ENCODE measurements around the gene THOC5. TPM values are rescaled to one million over a fixed set of nuclear protein-coding genes. Genes with fewer than 3 reads are reported as not detected.
A peak's percentile ranks its signal among the peaks of the same experiment; 100 is the strongest.
"Not testable (repeated sequence)": the region's sequence is repeated elsewhere in the genome, so short reads cannot be mapped to it uniquely, and the experiment has no call there.

Gene THOC5
- total RNA-seq, 2 experiments from 2014 or later, result 48.7 to 57.3 TPM

DNA sequence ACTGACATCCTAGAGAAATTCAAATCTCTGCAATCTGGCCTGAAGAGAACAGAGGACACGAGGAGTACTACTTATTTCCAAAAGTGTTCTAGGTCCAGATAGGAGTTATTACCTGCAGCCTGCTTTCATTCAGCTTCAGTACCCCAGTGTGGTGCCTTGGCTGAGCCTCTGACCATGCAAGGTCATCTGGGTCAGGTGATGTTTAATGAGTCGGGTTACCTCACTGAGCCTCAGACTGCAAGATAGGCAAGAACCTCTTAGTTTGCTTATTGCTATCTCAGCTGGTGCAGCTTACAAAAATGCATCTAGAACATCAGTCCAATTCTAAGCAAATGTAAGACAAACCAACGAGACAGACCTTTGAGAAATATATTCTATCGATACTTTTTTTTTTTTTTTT is 40.4 kb upstream of the THOC5 start:
- CTCF ChIA-PET, result interaction anchor here (1.2 kb wide), 1 partner anchor 43 kb away, joined by 3 read pairs; no protein-coding TSS in a partner anchor
- Mint-ChIP-seq H3K4me3 (no peak overlapping the region), H3K27ac (no peak overlapping the region), H3K27me3 (no peaks in the 10 kb centered on the region), H3K4me1 (ENCODE audit: low read depth) (peaks cover 9% of the 10 kb centered on the region), H3K36me3 (ENCODE audit: low read depth) (no peaks in the 10 kb centered on the region), H3K9me3 (no peaks in the 10 kb centered on the region)
- POLR2A ChIA-PET, result interaction anchor here (1.0 to 2.5 kb wide), 2 partner anchors 11 to 40 kb away, joined by 3 to 8 read pairs; partner anchors contain the start of gene THOC5
- intact Hi-C loops (cut with micrococcal nuclease), result no loop called here
- ATAC-seq (no peak), DNase-seq (no peak)
- TF ChIP-seq, protein P1, sequence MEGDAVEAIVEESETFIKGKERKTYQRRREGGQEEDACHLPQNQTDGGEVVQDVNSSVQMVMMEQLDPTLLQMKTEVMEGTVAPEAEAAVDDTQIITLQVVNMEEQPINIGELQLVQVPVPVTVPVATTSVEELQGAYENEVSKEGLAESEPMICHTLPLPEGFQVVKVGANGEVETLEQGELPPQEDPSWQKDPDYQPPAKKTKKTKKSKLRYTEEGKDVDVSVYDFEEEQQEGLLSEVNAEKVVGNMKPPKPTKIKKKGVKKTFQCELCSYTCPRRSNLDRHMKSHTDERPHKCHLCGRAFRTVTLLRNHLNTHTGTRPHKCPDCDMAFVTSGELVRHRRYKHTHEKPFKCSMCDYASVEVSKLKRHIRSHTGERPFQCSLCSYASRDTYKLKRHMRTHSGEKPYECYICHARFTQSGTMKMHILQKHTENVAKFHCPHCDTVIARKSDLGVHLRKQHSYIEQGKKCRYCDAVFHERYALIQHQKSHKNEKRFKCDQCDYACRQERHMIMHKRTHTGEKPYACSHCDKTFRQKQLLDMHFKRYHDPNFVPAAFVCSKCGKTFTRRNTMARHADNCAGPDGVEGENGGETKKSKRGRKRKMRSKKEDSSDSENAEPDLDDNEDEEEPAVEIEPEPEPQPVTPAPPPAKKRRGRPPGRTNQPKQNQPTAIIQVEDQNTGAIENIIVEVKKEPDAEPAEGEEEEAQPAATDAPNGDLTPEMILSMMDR (IDR thresholded peaks at IDR 0.05), result no peak

DNA sequence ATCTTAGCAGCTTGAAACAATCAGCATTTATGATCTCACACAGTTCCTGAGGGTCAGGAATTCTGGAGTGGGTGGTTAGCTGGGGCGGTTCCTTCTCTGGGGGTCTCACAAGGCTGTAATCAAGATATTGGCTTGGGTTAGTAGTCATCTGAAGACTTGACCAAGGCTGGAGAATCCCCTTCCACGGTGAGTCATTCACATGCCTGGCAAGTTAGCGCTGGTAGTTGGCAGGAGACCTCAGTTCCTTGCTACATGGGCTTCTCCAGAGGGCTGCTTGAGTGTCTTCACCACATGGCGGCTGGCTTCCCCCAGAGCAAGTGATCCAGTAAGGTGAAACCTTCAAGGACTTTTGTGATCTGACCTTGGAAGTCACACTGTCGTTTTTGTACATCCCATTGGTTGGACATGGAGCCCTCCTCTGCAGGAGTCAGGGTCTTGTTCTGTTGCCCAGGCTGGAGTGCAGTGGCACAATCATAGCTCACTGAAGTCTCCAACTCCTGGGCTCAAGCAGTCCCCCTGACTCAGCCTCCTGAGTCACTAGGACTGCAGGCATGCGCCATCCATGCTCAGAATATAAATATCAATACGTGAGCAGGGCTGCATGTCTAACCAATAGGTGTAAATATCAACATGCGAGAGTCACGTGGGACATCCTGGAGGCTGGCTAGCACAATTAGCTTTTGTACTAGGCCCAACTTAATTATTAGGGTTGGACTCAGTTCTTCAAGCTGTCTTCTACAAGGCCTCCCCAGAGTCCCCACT is 34.6 kb upstream of the THOC5 start:
- no peaks in the 10 kb centered on the region for H3K9me3 Mint-ChIP-seq
- ChIA-PET POLR2A (interaction anchor here (0.7 to 1.0 kb wide), 2 partner anchors 33 to 34 kb away, joined by 3 read pairs; partner anchors contain the start of gene THOC5), CTCF (interaction anchor here (0.6 to 5.2 kb wide), 4 partner anchors 35 to 520 kb away, joined by 3 to 27 read pairs (median 4); no protein-coding TSS in a partner anchor)
- peaks cover 9% of the 10 kb centered on the region for H3K4me1 Mint-ChIP-seq (ENCODE audit: low read depth)
- H3K27ac Mint-ChIP-seq, result no peak overlapping the region
- H3K4me3 Mint-ChIP-seq, result no peak overlapping the region
- DNase-seq (no peak), ATAC-seq (no peak)
- no peaks in the 10 kb centered on the region for H3K36me3 Mint-ChIP-seq (ENCODE audit: low read depth)
- intact Hi-C loops (cut with micrococcal nuclease), result no loop called here
- TF ChIP-seq, protein P1 (IDR thresholded peaks at IDR 0.05), result no peak
- no peaks in the 10 kb centered on the region for H3K27me3 Mint-ChIP-seq

- peaks cover 14% of the 10 kb centered on the region for H3K4me1 Mint-ChIP-seq (ENCODE audit: low read depth)
- H3K27me3 Mint-ChIP-seq; H3K36me3 Mint-ChIP-seq (ENCODE audit: low read depth); POLR2A ChIA-PET; DNase-seq; H3K9me3 Mint-ChIP-seq; H3K27ac Mint-ChIP-seq; ATAC-seq; H3K4me3 Mint-ChIP-seq; intact Hi-C loops (cut with micrococcal nuclease): not testable (repeated sequence)
- CTCF ChIA-PET, result interaction anchor here (1.2 to 1.4 kb wide), 2 partner anchors 18 to 39 kb away, joined by 3 read pairs; no protein-coding TSS in a partner anchor
These were observed 32.7 kb upstream of the THOC5 start for GRCh38 chr22:29586193-29586705.

DNA sequence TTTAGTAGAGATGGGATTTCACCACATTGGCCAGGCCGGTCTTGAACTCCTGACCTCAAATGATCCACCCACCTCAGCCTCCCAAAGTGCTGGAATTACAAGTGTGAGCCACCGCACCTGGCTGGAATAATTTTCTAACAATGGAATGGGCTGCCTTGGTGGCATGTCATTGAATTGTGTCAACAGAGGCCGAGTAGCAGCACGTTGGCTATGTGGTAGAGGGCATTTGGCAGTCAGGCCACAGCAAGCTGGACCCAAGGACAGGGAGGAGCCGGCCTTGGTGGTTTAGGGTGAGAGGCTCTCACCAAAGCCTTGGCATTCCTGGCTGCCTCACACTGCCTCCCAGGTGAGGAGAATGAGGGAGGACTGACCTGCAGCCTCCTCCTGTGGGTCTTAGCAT is 31.4 kb upstream of the THOC5 start:
- CTCF ChIA-PET, result no interaction called here
- intact Hi-C loops (cut with micrococcal nuclease), result no loop called here

DNA sequence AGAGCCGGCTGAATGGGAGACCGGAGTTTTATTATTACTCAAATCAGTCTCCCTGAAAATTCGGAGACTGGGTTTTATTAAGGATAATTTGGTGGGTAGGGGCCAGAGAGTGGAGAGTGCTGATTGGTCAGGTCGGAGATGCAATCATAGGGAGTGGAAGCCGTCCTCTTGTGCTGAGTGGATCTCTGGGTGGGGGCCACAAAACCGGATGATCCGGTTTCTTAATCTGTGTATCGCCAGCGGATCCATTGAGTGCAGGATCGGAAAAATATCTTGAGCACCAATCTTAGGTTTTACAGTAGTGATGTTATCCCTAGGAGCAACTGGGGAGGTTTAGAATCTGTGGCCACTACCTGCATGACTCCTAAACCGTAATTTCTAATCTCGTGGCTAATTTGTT is 28.2 kb upstream of the THOC5 start:
- intact Hi-C loops (cut with micrococcal nuclease), result no loop called here
- Mint-ChIP-seq H3K27me3 (no peaks in the 10 kb centered on the region), H3K4me1 (ENCODE audit: low read depth) (peaks cover 13% of the 10 kb centered on the region), H3K27ac (peak overlapping the region; percentile 95), H3K9me3 (no peaks in the 10 kb centered on the region), H3K36me3 (ENCODE audit: low read depth) (peaks cover 5% of the 10 kb centered on the region), H3K4me3 (peak overlapping the region; percentile 91)
- POLR2A ChIA-PET, result no interaction called here
- TF ChIP-seq, protein P1 (IDR thresholded peaks at IDR 0.05), result no peak
- no peak for ATAC-seq
- CTCF ChIA-PET, result no interaction called here
- no peak for DNase-seq

More for the DNA sequence above, 31.4 kb upstream of the THOC5 start:
- peaks cover under 1% of the 10 kb centered on the region for H3K36me3 Mint-ChIP-seq (ENCODE audit: low read depth)
- POLR2A ChIA-PET, result interaction anchor here (0.6 kb wide), 1 partner anchor 481 kb away, joined by 3 read pairs; no protein-coding TSS in a partner anchor
- no peaks in the 10 kb centered on the region for H3K9me3 Mint-ChIP-seq
- DNase-seq, result no peak
- peaks cover 9% of the 10 kb centered on the region for H3K4me1 Mint-ChIP-seq (ENCODE audit: low read depth)
- no peak for ATAC-seq
- no peak overlapping the region for H3K4me3 Mint-ChIP-seq
- TF ChIP-seq, protein P1 (IDR thresholded peaks at IDR 0.05), result no peak
- H3K27ac Mint-ChIP-seq, result no peak overlapping the region
- no peaks in the 10 kb centered on the region for H3K27me3 Mint-ChIP-seq
